ENCODE results near the gene RALGAPA2. TPM values are rescaled to one million over a fixed set of nuclear protein-coding genes. Genes with fewer than 3 reads are reported as not detected.

Gene RALGAPA2
- total RNA-seq, 1 donor from 2014 or later, result 15.2 TPM

DNA sequence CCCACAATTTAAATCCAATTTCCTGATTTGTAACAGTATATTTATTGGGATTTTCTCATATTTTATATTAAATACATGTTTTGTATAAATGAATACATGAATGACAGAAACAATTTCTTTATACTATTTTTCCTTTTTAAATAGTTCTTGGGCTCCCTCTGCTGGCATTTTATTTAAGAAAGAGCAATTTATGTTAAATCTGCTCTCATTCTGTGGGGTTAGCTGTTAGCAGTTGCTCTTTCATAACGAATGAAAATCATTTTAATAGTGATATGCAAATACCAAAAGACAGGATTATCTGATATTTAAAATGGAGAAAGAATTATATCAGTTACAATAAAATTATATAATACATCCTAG lies 118.3 kb downstream of the RALGAPA2 start:
- no peak overlapping the region for H3K27ac Mint-ChIP-seq (ENCODE audit: unreplicated experiment)
- TF ChIP-seq, protein P1, sequence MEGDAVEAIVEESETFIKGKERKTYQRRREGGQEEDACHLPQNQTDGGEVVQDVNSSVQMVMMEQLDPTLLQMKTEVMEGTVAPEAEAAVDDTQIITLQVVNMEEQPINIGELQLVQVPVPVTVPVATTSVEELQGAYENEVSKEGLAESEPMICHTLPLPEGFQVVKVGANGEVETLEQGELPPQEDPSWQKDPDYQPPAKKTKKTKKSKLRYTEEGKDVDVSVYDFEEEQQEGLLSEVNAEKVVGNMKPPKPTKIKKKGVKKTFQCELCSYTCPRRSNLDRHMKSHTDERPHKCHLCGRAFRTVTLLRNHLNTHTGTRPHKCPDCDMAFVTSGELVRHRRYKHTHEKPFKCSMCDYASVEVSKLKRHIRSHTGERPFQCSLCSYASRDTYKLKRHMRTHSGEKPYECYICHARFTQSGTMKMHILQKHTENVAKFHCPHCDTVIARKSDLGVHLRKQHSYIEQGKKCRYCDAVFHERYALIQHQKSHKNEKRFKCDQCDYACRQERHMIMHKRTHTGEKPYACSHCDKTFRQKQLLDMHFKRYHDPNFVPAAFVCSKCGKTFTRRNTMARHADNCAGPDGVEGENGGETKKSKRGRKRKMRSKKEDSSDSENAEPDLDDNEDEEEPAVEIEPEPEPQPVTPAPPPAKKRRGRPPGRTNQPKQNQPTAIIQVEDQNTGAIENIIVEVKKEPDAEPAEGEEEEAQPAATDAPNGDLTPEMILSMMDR (IDR thresholded peaks at IDR 0.05), result peak; percentile 41
- no peak overlapping the region for H3K4me3 Mint-ChIP-seq (ENCODE audit: unreplicated experiment)
- no peak for DNase-seq (ENCODE audit: extremely low spot score, unreplicated experiment)
- H3K36me3 Mint-ChIP-seq (ENCODE audit: unreplicated experiment), result peaks cover 10% of the 10 kb centered on the region
- H3K9me3 Mint-ChIP-seq (ENCODE audit: unreplicated experiment), result no peaks in the 10 kb centered on the region
- no peaks in the 10 kb centered on the region for H3K27me3 Mint-ChIP-seq (ENCODE audit: unreplicated experiment)
- H3K4me1 Mint-ChIP-seq (ENCODE audit: unreplicated experiment), result peaks cover 4% of the 10 kb centered on the region

DNA sequence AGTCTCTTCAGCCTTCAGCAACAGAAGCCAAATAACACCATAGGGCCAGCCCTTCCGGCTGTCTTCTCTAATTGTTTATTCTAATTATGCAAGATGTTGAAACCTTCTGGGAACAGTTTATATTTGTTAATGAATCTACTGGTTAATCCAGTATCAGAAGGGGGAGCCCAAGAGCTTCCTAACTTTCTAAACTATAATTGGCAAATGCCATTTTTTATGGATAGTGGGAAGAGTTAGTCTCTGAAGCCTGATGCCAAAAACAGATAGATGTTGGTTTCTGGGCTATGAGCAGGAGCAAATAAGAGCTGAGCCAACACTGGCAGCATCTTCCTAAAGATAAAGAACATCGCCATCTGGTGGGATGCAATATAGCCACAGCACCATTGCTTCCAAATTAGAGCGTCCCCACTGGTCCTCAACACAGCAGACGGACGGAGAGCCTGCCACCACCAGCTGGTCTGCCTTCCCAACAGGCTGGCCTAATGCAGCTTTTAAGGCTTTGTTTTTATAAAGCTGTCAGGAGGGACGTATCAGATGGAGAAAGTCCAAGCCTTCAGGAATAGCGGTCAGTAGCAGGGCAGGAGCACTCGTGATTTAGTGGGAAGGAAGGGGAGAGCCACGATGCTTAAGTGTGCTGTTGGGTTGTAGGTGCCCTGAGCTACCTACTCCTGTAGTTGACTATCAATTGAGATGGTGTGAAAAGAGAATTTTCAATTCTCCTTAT lies 118.8 kb downstream of the RALGAPA2 start:
- Mint-ChIP-seq H3K9me3 (ENCODE audit: unreplicated experiment) (no peaks in the 10 kb centered on the region), H3K4me3 (ENCODE audit: unreplicated experiment) (no peak overlapping the region), H3K27ac (ENCODE audit: unreplicated experiment) (no peak overlapping the region), H3K27me3 (ENCODE audit: unreplicated experiment) (no peaks in the 10 kb centered on the region), H3K36me3 (ENCODE audit: unreplicated experiment) (peaks cover 11% of the 10 kb centered on the region), H3K4me1 (ENCODE audit: unreplicated experiment) (peaks cover 4% of the 10 kb centered on the region)
- TF ChIP-seq, protein P1 (IDR thresholded peaks at IDR 0.05), result peak; percentile 53
- no peak for DNase-seq (ENCODE audit: extremely low spot score, unreplicated experiment)

DNA sequence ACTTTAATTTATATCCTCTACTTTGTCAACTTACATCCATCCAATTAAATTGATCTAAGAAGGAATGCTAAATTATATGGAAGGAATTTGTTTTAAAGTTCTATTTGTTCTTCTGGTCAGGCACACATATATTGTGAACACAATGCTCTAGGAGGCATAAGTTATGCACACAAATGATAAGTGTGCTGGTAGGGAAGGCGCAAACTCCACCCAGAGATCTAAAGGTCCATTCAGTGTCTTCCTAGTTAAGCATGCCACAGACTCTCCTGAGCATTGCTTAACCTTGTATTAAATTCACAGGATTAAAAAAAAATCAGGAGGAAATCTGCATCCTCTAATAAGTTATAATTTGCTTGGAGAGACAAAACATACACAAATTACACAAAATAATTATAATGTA lies 127.3 kb downstream of the RALGAPA2 start:
- Mint-ChIP-seq H3K4me3 (ENCODE audit: unreplicated experiment) (no peak overlapping the region), H3K27ac (ENCODE audit: unreplicated experiment) (no peak overlapping the region), H3K27me3 (ENCODE audit: unreplicated experiment) (no peaks in the 10 kb centered on the region), H3K4me1 (ENCODE audit: unreplicated experiment) (no peaks in the 10 kb centered on the region), H3K36me3 (ENCODE audit: unreplicated experiment) (peaks cover 37% of the 10 kb centered on the region), H3K9me3 (ENCODE audit: unreplicated experiment) (no peaks in the 10 kb centered on the region)
- DNase-seq (ENCODE audit: extremely low spot score, unreplicated experiment), result no peak
- TF ChIP-seq, protein P1 (IDR thresholded peaks at IDR 0.05), result no peak

DNA sequence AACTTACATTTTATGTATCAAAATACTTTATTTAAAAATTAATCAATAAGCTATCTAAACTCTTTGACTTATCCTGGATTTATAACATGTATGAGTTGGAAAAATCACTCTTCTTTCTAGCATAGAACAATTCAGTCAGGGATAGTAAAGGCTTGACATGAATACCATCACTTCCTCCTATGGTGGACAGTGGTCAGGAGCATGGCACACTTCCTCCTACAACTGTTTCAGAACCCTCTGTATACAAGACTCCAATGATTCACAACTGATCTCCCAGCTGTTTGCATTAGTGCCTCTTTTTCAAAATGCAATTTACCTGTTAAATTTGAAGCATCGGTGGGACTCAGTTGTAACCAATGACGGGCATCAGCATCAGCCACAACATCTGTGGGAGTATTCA lies 129.7 kb downstream of the RALGAPA2 start:
- no peak overlapping the region for H3K27ac Mint-ChIP-seq (ENCODE audit: unreplicated experiment)
- no peak for DNase-seq (ENCODE audit: extremely low spot score, unreplicated experiment)
- H3K9me3 Mint-ChIP-seq (ENCODE audit: unreplicated experiment), result no peaks in the 10 kb centered on the region
- no peaks in the 10 kb centered on the region for H3K4me1 Mint-ChIP-seq (ENCODE audit: unreplicated experiment)
- TF ChIP-seq, protein P1 (IDR thresholded peaks at IDR 0.05), result no peak
- peaks cover 35% of the 10 kb centered on the region for H3K36me3 Mint-ChIP-seq (ENCODE audit: unreplicated experiment)
- H3K4me3 Mint-ChIP-seq (ENCODE audit: unreplicated experiment), result no peak overlapping the region
- H3K27me3 Mint-ChIP-seq (ENCODE audit: unreplicated experiment), result no peaks in the 10 kb centered on the region

DNA sequence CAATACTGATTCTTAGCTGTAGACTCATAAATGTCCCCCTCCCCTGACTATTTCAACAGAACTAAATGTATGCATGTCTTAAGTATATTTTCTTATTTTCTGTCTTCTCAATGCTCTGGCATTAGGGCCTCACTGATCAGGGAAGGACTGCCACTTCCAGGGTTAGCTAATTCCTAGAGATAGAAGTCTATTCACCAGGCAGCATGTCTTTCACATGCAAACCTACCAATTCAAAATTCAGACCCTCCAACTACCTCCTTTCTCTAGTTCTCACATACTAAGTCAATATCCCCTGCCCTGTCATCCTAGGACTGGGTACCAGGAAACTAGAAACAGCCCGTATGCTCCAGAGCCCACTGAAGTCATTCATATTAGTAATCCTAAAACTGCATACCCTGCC lies 132.3 kb downstream of the RALGAPA2 start:
- H3K4me1 Mint-ChIP-seq (ENCODE audit: unreplicated experiment), result no peaks in the 10 kb centered on the region
- peaks cover 27% of the 10 kb centered on the region for H3K36me3 Mint-ChIP-seq (ENCODE audit: unreplicated experiment)
- TF ChIP-seq, protein P1 (IDR thresholded peaks at IDR 0.05), result no peak
- no peak overlapping the region for H3K4me3 Mint-ChIP-seq (ENCODE audit: unreplicated experiment)
- no peaks in the 10 kb centered on the region for H3K27me3 Mint-ChIP-seq (ENCODE audit: unreplicated experiment)
- H3K27ac Mint-ChIP-seq (ENCODE audit: unreplicated experiment), result no peak overlapping the region
- no peak for DNase-seq (ENCODE audit: extremely low spot score, unreplicated experiment)
- no peaks in the 10 kb centered on the region for H3K9me3 Mint-ChIP-seq (ENCODE audit: unreplicated experiment)

Data from osteocyte (in vitro differentiated cells).